Measurements from ENCODE around the gene ADCY2. TPM values are rescaled to one million over a fixed set of nuclear protein-coding genes. Genes with fewer than 3 reads are reported as not detected.

Gene ADCY2
- total RNA-seq, 1 donor from 2014 or later: 4.5 TPM

GRCh38 chr5:7376871-7377270 lies 19.1 kb upstream of the ADCY2 start:
- TF ChIP-seq CTCF (IDR thresholded peaks at IDR 0.05; ENCODE audit: unreplicated experiment): no peak
- H3K27ac Mint-ChIP-seq: no peak overlapping the region
- no peak for DNase-seq (ENCODE audit: low spot score, unreplicated experiment)
- no peaks in the 10 kb centered on the region for H3K36me3 Mint-ChIP-seq (ENCODE audit: insufficient read depth)
- H3K9me3 Mint-ChIP-seq (ENCODE audit: low read depth): peaks cover 3% of the 10 kb centered on the region
- H3K27me3 Mint-ChIP-seq: peaks cover 7% of the 10 kb centered on the region
- no peak overlapping the region for H3K4me3 Mint-ChIP-seq (ENCODE audit: low read depth)
- peaks cover 2% of the 10 kb centered on the region for H3K4me1 Mint-ChIP-seq (ENCODE audit: low read depth)

GRCh38 chr5:7377761-7378160 lies 18.2 kb upstream of the ADCY2 start:
- H3K27ac Mint-ChIP-seq: no peak overlapping the region
- TF ChIP-seq CTCF (IDR thresholded peaks at IDR 0.05; ENCODE audit: unreplicated experiment): no peak
- no peaks in the 10 kb centered on the region for H3K36me3 Mint-ChIP-seq (ENCODE audit: insufficient read depth)
- peaks cover 7% of the 10 kb centered on the region for H3K27me3 Mint-ChIP-seq
- peaks cover 3% of the 10 kb centered on the region for H3K9me3 Mint-ChIP-seq (ENCODE audit: low read depth)
- H3K4me3 Mint-ChIP-seq (ENCODE audit: low read depth): no peak overlapping the region
- no peak for DNase-seq (ENCODE audit: low spot score, unreplicated experiment)
- H3K4me1 Mint-ChIP-seq (ENCODE audit: low read depth): peaks cover 2% of the 10 kb centered on the region

- Mint-ChIP-seq H3K9me3 (ENCODE audit: low read depth) (no peaks in the 10 kb centered on the region), H3K4me3 (ENCODE audit: low read depth) (no peak overlapping the region), H3K27me3 (peaks cover 3% of the 10 kb centered on the region), H3K36me3 (ENCODE audit: insufficient read depth) (no peaks in the 10 kb centered on the region), H3K4me1 (ENCODE audit: low read depth) (no peaks in the 10 kb centered on the region), H3K27ac (no peak overlapping the region)
- no peak for TF ChIP-seq CTCF (IDR thresholded peaks at IDR 0.05; ENCODE audit: unreplicated experiment)
- DNase-seq (ENCODE audit: low spot score, unreplicated experiment): no peak
These were observed 13.3 kb upstream of the ADCY2 start for GRCh38 chr5:7382588-7382987.

- H3K27me3 Mint-ChIP-seq: peaks cover 3% of the 10 kb centered on the region
- no peaks in the 10 kb centered on the region for H3K9me3 Mint-ChIP-seq (ENCODE audit: low read depth)
- H3K4me3 Mint-ChIP-seq (ENCODE audit: low read depth): no peak overlapping the region
- no peaks in the 10 kb centered on the region for H3K36me3 Mint-ChIP-seq (ENCODE audit: insufficient read depth)
- no peak for DNase-seq (ENCODE audit: low spot score, unreplicated experiment)
- H3K4me1 Mint-ChIP-seq (ENCODE audit: low read depth): peaks cover 2% of the 10 kb centered on the region
- no peak overlapping the region for H3K27ac Mint-ChIP-seq
- no peak for TF ChIP-seq CTCF (IDR thresholded peaks at IDR 0.05; ENCODE audit: unreplicated experiment)
These were observed 10.3 kb upstream of the ADCY2 start for GRCh38 chr5:7385681-7386080.

GRCh38 chr5:7388553-7388952 lies 7.4 kb upstream of the ADCY2 start:
- no peak overlapping the region for H3K4me3 Mint-ChIP-seq (ENCODE audit: low read depth)
- H3K36me3 Mint-ChIP-seq (ENCODE audit: insufficient read depth): no peaks in the 10 kb centered on the region
- no peak overlapping the region for H3K27ac Mint-ChIP-seq
- peaks cover 8% of the 10 kb centered on the region for H3K27me3 Mint-ChIP-seq
- peaks cover 19% of the 10 kb centered on the region for H3K4me1 Mint-ChIP-seq (ENCODE audit: low read depth)
- H3K9me3 Mint-ChIP-seq (ENCODE audit: low read depth): no peaks in the 10 kb centered on the region
- no peak for DNase-seq (ENCODE audit: low spot score, unreplicated experiment)
- TF ChIP-seq CTCF (IDR thresholded peaks at IDR 0.05; ENCODE audit: unreplicated experiment): no peak
